SJCRH30 (cell line): ENCODE results near the gene AMOTL2. TPM values are rescaled to one million over a fixed set of nuclear protein-coding genes. Genes with fewer than 3 reads are reported as not detected.

Experiments
- DNase-seq, 2 experiments: peaks; one replicate each; pipeline ENCODE4 v3.0.0-alpha.2; 2015 to 2020
- H3K27ac ChIP-seq: fragments of 250-450 bp; sonication (Bioruptor Pico); 2 replicates; pipeline ENCODE4 v1.5.1; 2020; ENCODE audit warnings: mild to moderate bottlenecking, moderate library complexity
- H3K27me3 ChIP-seq: fragments of 250-450 bp; sonication (Bioruptor Pico); 2 replicates; pipeline ENCODE4 v1.5.1; 2020; ENCODE audit warnings: mild to moderate bottlenecking, moderate library complexity
- H3K36me3 ChIP-seq: fragments of 250-450 bp; sonication (Bioruptor Pico); 2 replicates; pipeline ENCODE4 v1.5.1; 2020; ENCODE audit warnings: mild to moderate bottlenecking, moderate library complexity
- H3K4me1 ChIP-seq: fragments of 250-450 bp; sonication (Bioruptor Pico); 2 replicates; pipeline ENCODE4 v1.5.1; 2020; ENCODE audit warnings: mild to moderate bottlenecking, moderate library complexity
- H3K4me3 ChIP-seq: fragments of 250-450 bp; sonication (Bioruptor Pico); 2 replicates; pipeline ENCODE4 v1.5.1; 2020; ENCODE audit warnings: mild to moderate bottlenecking, moderate library complexity
- H3K9me3 ChIP-seq: fragments of 250-450 bp; sonication (Bioruptor Pico); replicated peaks from 2 replicates; pipeline ENCODE4 v1.5.1; 2020; ENCODE audit warnings: mild to moderate bottlenecking, moderate library complexity
- total RNA-seq: library from RNA; depleted of rRNA; stranded (reverse); fragments of >200 nt; shearing (Covaris generic); gene quantifications from 2 replicates; pipeline ENCODE4 v1.2.3, GENCODE V29; 2014

AMOTL2 gene
- total RNA-seq, 1 experiment from 2014 or later = 18.8 TPM

DNA sequence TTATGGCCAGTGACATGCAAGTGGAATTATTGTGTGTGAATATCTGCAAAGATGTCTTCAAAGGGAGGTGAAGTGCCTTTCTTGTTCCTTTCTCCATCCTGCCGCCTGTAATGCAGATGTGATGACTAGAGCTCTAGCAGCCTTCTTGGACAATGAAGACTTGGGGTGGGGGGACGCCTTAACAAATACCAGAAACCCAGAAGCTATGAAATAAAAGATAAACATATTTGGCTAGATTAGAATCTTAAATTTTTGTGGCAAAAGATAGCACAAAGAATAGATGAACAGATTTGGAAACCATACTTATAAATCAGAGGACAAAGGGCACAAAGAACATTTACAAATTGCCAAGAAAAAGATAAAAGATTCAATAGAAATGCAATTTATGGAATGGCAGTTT, 56.1 kb downstream of the AMOTL2 start:
- Histone ChIP-seq H3K4me1 (peaks cover 2% of the 10 kb centered on the region; the same call in 1 of the 2 replicates), H3K36me3 (no peaks in the 10 kb centered on the region), H3K27me3 (no peaks in the 10 kb centered on the region), H3K27ac (no peak overlapping the region), H3K4me3 (no peak overlapping the region), H3K9me3 (no peaks in the 10 kb centered on the region)
- no peak for DNase-seq

DNA sequence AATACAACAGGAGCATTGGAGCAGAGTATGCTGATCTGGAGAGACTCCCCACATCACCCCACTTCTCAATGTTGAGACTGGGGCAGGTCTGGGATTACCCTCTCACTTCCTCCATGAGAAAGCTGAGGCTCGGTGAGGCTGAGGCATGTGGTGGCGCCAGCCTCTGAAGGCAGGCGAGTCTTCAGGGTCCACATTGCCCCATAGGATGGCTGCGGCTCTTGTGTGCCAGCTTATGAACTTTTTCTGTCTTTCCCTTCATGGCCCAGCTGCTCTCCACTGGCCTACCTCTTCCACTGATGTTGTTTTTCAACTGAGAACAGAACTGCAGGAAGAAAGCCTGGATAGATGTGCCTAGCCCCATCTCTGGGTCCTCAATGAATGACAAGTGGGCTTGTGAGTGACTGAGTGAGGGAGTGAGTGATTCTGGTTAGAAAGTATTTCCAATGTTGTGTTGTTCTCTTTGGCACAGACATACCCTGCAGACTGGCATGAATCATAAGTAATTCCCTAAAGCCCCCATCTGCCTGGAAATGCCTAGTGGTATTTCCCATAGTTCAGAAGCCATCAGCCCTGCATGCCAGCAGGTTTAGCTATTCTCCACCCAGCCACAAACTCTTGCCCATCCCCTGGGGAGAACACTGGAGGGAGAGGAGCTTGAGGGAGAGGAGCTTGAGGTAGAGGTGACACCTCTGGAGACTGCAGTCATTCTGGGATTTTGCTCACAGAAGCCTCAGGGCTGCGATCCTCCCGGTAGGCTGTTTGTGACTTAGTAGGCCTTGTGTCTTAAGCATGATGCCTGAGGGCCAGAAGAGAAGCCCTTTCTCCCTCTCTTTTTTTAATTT, 56.9 kb downstream of the AMOTL2 start:
- Histone ChIP-seq H3K27me3 (no peaks in the 10 kb centered on the region), H3K4me1 (peaks cover 2% of the 10 kb centered on the region; the same call in 1 of the 2 replicates), H3K9me3 (no peaks in the 10 kb centered on the region), H3K4me3 (no peak overlapping the region), H3K27ac (no peak overlapping the region; the same call in 1 of the 2 replicates), H3K36me3 (no peaks in the 10 kb centered on the region)
- peak in 1 of 2 experiments; percentile 31 for DNase-seq

DNA sequence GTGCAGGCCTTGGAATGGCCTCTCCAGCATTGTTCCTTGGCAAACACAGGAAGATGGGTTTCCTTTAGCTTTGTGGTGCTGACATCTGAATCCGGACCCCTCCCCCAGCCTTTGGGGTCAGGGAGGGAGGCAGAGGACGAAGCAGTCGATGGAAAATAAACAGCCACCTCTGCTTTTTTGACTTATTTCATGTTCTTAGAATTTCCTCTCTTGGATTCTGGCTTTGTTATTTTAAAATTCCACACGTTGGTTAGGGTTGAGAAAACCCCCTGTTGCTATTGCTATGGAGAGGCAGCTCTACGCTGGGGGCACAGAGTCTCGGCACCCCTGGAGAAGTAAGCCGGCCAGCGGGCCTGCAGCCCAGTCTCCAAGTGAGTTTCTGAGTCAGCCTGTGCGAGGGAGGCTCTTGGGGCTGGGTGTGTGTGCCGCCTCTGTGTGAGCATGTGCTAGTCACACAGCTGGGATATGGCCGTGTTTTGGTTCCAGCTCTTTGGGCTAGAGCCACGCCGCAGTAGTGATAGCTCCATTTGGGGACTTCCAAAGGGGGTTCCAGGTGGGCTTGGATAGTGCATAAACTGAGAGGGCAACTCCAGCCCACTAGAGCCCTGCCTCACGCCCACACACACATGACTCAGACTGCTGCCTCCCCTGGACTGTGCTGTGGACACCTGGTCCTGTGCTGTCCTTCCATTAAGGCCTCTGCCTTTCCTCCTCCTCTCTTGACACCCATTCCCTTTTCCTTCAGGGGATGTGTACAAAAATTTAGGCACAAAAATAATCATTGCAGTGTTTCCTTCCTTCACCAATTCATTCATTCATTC, 58.8 kb downstream of the AMOTL2 start:
- H3K27ac ChIP-seq = no peak overlapping the region
- no peaks in the 10 kb centered on the region for H3K9me3 ChIP-seq
- no peaks in the 10 kb centered on the region for H3K27me3 ChIP-seq
- peaks cover 2% of the 10 kb centered on the region; the same call in 1 of the 2 replicates for H3K4me1 ChIP-seq
- H3K36me3 ChIP-seq = no peaks in the 10 kb centered on the region
- no peak overlapping the region for H3K4me3 ChIP-seq
- DNase-seq = no peak

DNA sequence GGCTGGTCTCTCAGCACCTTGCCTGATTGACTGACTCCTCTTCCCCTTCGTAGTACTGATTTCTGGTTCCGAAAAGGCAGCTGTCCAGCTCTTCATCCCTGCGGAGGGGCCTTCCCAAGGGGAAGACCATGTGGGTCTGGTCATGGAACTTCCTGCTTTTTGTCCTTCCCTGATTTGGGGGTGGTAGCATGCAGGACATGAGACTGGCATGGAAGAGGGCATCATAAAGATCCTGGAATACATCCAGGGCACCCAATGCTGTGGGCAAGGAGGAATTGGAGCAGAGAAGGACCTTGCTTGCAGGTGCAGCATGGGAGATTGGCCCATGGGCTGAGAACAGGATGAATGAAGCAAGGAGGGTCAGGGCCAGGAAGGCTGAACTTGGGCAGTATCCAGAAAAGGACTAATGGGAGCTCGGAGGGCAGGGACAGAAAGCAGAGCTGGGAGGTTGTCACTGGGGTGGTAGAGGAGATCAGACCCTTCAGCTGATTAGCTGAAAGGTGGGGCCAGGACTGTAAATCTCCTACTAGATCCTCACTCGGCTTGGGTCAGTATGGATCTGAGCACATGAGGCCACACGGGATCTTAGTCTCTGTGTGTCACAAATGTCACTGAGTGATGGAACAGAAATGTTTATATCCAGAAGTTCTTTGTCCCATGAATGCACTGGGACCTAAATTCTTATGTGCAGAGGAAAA, 59.5 kb downstream of the AMOTL2 start:
- H3K27me3 ChIP-seq = no peaks in the 10 kb centered on the region
- H3K27ac ChIP-seq = no peak overlapping the region
- H3K4me3 ChIP-seq = no peak overlapping the region
- no peak for DNase-seq
- no peaks in the 10 kb centered on the region for H3K36me3 ChIP-seq
- no peaks in the 10 kb centered on the region for H3K9me3 ChIP-seq
- H3K4me1 ChIP-seq = peaks cover 7% of the 10 kb centered on the region; the same call in 1 of the 2 replicates

DNA sequence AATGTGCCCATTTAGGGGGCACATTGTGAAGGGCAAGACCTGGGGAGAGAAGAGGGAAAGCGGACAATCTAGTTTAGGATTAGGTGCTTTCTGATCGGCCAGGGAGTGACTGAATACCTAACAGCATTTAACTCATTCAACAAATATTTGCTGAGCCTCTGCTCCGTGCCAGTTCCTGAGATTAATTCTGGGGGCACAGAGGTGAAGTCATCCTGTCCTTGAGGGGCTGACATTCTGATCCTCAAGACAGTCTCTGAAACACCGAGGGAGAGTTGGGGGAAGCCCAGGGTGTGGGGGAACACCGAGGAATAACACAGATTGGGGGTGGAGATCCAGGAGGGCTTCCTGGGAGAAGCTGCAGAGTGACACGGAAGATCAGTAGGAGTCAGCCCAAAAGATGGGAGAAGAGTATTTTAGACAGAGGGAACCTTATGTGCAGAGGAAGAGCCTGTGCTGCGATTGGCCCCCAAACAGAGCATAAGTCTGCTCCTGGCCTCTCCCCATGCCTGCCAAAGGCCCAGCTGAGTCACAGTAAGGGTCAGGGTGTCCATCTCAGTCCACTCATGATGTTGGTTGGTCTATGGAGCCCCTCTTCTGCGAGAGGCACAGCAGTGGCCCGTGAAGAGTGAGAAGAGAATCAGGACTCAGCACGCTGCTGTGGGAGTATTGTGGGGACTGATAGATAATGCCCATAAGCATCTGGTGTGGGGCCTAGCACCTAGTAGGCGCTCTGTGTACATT, 60.2 kb downstream of the AMOTL2 start:
- no peaks in the 10 kb centered on the region for H3K9me3 ChIP-seq
- DNase-seq = no peak
- peaks cover 13% of the 10 kb centered on the region; the same call in 1 of the 2 replicates for H3K4me1 ChIP-seq
- H3K27ac ChIP-seq = no peak overlapping the region
- no peaks in the 10 kb centered on the region for H3K27me3 ChIP-seq
- no peak overlapping the region for H3K4me3 ChIP-seq
- H3K36me3 ChIP-seq = no peaks in the 10 kb centered on the region

DNA sequence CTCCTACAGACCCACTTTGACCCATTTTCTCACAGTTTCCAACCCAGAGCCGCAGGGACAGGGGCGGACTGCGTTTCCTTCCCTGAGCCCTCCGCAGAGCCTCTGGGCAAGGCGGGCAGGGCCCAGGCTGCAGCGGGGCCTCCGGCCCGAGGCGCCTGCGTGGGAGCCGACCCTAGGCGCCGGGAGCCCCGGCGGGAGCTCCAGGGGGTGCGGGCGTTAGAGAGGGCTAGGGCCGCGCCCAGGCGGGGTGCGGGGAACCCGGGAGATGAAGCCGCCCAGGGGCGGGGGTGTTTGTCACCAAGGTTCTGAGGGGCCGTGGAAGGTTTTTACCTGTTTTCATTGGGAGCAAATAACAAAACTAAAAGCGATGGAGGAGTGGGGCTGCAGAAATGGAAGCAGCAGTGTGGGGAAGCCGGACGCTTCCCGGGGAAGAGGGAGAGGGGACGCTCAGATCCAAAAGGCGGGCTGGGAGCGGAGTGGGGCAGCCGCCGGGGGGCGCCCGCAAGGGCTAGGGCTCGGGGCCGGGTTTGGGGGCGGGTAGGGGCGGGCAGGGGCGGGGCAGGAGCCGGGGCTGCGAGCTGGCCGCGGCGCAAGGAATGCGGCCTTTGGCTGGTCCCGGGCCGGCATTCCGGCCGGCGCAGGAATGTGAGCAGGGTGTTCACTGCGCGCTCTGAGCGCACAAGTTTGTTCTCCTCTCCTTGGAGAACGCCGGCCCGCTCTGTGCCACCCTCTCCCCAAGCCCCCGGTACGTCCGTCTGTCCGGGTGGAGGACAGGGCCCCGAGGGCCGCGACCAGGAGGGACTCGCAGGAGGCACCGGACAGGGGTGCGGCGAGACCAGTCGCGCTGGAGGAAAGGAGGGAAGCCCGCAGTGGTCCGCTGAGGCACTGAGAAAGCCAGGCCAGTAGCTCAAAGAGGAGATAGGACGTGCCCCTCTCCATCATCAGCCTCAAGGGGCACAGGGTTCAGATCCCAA, 61.1 kb downstream of the AMOTL2 start:
- H3K27ac ChIP-seq = no peak overlapping the region
- peaks cover 18% of the 10 kb centered on the region; the same call in 1 of the 2 replicates for H3K4me1 ChIP-seq
- H3K9me3 ChIP-seq = no peaks in the 10 kb centered on the region

DNA sequence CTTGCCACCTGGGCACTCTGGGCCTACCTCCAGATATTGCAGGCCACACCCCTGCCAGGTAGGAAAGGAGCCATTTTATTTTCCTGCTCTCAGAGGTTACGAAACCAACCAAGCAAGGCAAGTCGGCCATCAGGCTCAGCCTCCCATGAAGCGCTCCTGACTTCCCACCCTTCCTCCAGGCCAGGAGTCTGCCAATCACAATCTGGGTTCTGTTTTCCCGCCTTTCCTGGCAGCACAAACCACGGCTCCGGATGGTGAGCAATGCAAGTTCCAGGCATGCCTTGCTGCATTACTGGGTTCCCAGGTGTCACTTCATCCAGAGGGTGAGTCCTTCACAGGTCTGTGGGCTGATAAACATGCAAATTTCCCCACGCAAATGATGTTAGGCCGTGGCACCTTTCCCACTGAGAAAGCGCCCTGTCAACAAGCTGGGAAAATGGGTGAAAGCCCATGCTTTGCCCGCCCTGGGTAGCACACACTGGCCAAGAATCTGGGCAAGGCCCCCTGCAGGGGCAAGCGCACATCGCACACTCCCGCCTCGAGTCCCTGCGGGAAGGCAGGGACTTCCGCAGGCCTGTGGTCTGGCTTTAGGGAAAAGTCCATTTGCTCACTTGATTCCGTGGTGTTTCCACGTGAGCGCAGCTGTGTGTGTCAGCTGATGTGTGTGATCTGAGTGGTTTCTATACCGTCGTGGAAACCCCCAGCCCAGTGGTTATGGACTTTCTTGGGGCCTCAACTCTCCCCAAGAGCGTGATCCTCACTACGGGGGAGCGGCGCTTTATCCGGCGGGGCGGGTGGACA, 62.0 kb downstream of the AMOTL2 start:
- no peak overlapping the region for H3K4me3 ChIP-seq
- no peaks in the 10 kb centered on the region for H3K9me3 ChIP-seq
- no peak overlapping the region for H3K27ac ChIP-seq
- peaks cover 17% of the 10 kb centered on the region; the same call in 1 of the 2 replicates for H3K4me1 ChIP-seq
- no peaks in the 10 kb centered on the region for H3K36me3 ChIP-seq
- no peak for DNase-seq
- H3K27me3 ChIP-seq = no peaks in the 10 kb centered on the region

More for the DNA sequence above, 61.1 kb downstream of the AMOTL2 start:
- H3K36me3 ChIP-seq = no peaks in the 10 kb centered on the region
- no peak overlapping the region for H3K4me3 ChIP-seq
- H3K27me3 ChIP-seq = no peaks in the 10 kb centered on the region
- DNase-seq = no peak

DNA sequence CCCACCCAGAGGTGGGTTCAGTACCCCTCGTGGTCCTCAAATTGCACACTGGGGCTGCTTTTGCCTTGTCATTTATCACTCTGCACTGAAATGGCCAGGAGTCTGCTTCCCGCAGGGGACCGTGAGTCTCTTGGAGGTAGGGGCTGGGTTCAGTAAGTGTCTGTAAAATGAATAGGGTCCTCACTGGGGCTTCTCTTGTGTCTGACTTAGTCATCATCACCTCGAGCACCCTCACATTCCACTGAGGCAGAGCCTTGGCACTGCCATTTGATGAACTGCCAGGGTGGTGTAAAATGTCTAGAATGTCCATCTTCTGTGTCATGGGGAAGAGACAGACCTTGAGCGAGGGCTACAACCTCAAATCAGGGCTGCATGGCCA, 62.6 kb downstream of the AMOTL2 start:
- Histone ChIP-seq H3K4me3 (no peak overlapping the region), H3K9me3 (no peaks in the 10 kb centered on the region), H3K36me3 (no peaks in the 10 kb centered on the region), H3K4me1 (peaks cover 15% of the 10 kb centered on the region; the same call in 1 of the 2 replicates), H3K27me3 (no peaks in the 10 kb centered on the region), H3K27ac (no peak overlapping the region)
- DNase-seq = no peak

DNA sequence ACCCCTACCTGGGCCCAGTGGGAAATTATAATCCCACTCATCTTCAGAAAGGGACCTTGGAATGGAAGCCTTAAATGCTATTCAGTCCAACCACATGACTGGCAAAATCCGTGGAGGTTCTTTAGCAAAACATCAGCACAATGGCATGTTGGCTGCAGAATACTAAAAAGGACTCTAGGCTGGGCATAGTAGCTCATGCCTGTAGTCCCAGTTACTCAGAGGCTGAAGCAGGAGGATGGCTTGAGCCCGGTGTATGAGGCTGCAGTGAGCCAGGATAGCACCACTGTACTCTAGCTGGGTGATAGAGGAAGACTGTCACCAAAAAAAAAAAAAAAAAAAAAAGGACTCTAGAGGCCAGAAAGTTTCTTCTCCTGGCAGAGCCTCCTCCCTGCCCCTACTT, 63.0 kb downstream of the AMOTL2 start:
- Histone ChIP-seq H3K27ac (no peak overlapping the region), H3K4me3 (no peak overlapping the region), H3K4me1 (peaks cover 15% of the 10 kb centered on the region; the same call in 1 of the 2 replicates), H3K9me3 (no peaks in the 10 kb centered on the region), H3K27me3 (no peaks in the 10 kb centered on the region), H3K36me3 (no peaks in the 10 kb centered on the region)
- DNase-seq = no peak

DNA sequence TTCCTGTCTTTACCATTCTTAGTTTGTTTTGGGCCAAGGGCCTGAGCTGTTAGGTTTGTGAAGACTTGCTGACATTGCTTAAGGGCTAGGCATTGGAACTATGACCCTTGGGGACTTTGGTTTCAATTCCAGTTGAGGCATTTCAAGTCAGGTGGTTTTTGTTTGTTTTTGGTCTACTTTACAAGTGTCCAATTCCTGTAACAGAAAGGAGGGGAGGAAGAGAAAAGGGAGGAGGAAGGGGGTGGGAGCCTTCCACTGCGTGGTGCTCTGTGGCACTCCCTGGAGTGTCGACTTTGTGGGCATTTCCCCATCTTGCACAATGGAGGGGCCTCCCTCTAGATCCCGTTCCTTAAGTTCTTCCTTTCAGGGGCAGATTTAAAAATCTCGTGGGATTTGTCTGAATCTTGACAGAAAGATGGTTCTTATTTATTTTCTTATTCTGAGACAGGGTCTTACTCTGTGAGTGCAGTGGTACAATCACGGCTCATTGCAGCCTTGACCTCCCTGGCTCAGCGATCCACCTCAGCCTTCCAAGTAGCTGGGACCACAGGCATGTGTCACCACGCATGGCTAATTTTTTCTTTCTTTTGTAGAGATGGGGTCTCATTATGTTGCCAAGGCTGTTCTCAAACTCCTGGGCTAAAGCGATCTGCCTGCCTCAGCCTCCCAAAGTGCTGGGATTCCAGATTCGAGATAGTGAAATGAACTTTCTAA, 64.1 kb downstream of the AMOTL2 start:
- Histone ChIP-seq H3K9me3 (no peaks in the 10 kb centered on the region), H3K27ac (no peak overlapping the region), H3K4me3 (no peak overlapping the region), H3K36me3 (no peaks in the 10 kb centered on the region), H3K4me1 (peaks cover 15% of the 10 kb centered on the region; the same call in 1 of the 2 replicates), H3K27me3 (no peaks in the 10 kb centered on the region)
- DNase-seq = no peak

DNA sequence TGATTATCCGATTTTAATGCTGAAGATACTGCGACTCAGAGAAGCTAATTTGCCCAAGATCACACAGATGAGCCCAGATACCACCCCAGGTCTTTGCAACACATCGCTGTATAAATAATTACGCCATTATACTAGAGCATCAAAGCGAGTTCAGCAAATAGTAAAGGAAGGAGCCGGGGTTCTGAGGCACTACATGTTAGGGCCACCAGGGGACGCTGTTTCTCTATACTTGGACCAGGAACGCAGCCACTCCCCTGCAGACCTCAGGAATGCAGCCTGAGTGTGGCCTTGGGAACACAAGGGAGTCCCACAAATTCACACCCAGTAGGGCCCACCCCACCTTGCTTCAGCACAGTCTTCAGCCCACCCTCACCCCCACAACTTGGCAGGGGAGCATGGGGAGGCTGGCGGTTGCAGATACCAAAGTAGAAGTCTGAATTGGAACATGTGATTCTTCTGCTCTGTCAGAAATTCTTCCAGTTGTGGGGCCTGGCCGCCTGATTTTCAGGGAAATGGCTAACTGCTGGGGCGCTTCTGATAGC, 65.8 kb downstream of the AMOTL2 start:
- Histone ChIP-seq H3K4me3 (peak overlapping the region; percentile 25), H3K4me1 (peaks cover 15% of the 10 kb centered on the region; the same call in 1 of the 2 replicates), H3K27ac (peak overlapping the region; percentile 10; the same call in 1 of the 2 replicates), H3K27me3 (no peaks in the 10 kb centered on the region), H3K36me3 (no peaks in the 10 kb centered on the region), H3K9me3 (no peaks in the 10 kb centered on the region)
- peak; percentile 77 to 88 for DNase-seq

DNA sequence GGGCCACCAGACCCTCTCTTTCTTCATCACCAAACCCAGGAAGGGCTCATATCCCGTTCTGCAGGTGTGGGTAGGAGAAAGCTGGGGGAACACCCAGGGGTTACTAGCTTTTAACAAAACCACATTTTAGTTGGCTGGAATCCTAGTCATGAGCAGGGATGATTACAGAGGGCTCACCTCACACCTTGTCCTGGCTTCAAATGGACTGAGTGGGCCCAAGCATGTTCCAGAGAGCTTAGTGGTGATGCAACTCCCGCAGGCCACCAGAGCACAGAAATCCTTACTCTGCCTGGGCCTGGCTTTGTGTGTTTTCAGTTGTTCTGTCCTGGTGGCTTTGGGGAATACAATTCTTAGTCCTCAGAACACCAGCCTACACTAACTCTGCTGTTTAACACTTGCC, 66.8 kb downstream of the AMOTL2 start:
- Histone ChIP-seq H3K4me3 (no peak overlapping the region), H3K36me3 (no peaks in the 10 kb centered on the region), H3K4me1 (peaks cover 15% of the 10 kb centered on the region; the same call in 1 of the 2 replicates), H3K27ac (no peak overlapping the region), H3K27me3 (no peaks in the 10 kb centered on the region), H3K9me3 (no peaks in the 10 kb centered on the region)
- DNase-seq = no peak
